Stimulated activated CD8-positive, alpha-beta memory T cell treated with anti-CD3 and anti-CD28 coated beads, Interleukin-2, amount 100 ng/mL, for 48 hours (primary cell): ENCODE data around the gene AGPS.

Experiments
- DNase-seq, 2 donors: peaks; one replicate each; pipeline ENCODE4 v3.0.0-alpha.2; 2020; ENCODE audit warnings: low read depth in 2 of 2

The AGPS gene

DNA sequence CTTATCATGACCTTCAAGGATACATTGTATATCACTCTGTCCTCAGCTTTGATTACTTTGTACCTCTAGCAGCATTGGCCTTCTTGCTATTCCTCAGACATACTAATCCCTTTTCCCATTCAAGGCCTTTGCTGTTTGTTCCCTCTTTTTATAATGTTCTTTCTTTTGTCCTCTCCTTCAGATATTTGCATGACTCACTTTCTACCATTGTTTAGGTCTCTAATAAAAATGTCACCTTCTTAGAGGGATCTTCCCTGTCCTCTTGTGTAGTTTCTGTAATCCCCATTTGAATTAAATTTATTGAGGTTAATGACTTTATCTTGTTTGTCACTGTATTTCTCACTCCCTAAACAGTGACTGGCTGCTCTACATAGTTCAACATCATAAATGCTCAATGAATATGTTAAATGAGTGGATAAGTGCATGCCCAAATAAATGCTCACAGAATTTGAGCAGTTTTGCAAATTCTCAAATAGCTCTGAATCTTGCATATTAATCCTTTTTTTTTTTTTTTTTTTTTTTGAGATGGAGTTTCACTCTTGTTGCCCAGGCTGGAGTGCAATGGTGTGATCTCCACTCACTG, 135.9 kb downstream of the AGPS start:
- DNase-seq = no peak

DNA sequence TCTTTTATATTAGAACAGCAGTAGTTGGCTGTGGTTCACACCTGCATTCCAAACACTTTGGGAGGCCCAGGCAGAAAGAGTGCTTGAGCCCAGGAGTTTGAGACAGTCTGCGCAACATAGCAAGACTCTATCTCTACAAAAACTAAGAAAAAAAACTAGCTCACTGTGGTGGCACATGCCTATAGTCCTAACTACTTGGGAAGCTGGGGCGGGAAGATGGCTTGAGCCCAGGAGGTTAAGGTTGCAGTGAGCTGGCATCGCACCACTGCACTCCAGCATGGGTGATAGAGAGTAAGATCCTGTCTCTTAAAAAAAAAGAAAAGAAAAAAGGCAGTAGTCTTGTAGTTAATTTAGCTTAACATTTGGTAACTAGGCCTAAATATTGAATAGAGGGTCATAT, 136.6 kb downstream of the AGPS start:
- no peak for DNase-seq

DNA sequence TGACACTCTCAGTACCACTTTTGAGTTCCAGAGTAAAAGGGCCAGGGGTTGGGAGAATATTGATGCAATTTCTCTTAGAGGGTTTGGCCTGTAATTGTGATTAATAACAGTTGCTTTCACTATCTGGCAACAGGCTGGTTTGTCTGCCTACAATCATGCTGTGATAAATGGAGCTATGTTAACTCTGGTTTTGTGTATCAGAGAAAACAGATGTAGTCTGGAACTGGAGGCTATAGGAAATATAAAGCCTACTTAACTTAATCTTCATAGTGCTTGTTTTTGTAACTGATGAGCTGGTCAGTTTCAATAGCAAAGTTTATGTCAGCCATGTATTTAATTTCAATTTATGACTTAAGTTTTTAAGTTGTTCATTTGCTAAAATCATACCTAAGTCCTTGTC, 138.0 kb downstream of the AGPS start:
- DNase-seq = no peak

- DNase-seq = no peak
Measured at GRCh38 chr2:177531706-177532105, 139.1 kb downstream of the AGPS start.

DNA sequence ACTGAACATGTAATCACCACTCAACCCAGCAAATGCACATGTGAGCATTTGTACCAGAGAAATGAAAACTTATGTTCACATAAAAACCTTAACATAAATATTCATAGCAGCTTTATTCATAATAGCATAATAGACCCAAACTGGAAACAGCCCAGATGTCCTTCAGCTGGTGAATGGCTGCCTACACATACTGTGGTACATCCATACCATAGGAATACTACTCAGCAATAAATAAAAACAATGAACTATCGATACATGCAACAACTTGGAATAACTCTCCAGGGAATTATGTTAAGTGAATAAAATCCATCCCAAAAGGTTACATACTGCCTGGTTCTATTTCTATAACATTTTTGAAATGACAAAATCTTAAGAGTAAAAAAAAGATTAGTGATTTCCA, 140.0 kb downstream of the AGPS start:
- DNase-seq = no peak

DNA sequence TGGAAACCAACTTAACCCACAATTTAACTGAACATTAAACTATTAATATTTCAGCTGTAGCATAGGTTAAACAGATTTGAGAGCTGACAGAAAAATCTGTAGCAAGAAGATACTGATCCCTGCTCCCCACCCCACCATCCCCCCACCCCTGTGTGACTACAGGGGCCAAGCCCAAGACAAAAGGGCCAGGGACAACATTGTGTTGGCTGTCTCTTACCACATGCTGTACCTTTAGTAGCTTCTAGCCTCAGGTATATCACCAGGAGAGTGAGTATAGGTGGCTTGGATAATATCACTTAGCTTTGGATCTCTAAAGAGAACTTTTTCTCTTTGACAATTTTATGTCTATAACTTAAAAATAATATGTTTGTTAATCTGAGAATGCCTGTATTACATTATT, 140.7 kb downstream of the AGPS start:
- DNase-seq = no peak

DNA sequence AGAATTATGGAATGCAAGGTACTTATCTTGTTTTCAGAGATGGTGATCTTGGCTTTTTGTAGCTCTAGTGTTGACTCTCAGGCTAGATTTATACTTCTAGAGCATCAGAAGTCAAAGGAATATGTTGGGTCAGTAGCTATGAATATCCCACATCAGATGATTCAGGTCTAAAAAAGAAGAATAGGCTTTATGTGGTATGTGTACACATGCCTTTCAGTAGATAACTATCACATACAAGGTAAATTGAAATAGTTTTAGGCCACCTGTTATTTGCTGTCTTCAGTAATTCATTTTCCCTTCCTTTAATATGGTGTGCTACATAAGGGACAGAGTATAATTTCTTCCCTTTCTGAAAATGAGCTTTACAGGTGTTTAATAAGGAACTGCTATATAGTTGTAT, 142.4 kb downstream of the AGPS start:
- DNase-seq = no peak

- DNase-seq = no peak
Measured at GRCh38 chr2:177535958-177536504, 143.5 kb downstream of the AGPS start.

DNA sequence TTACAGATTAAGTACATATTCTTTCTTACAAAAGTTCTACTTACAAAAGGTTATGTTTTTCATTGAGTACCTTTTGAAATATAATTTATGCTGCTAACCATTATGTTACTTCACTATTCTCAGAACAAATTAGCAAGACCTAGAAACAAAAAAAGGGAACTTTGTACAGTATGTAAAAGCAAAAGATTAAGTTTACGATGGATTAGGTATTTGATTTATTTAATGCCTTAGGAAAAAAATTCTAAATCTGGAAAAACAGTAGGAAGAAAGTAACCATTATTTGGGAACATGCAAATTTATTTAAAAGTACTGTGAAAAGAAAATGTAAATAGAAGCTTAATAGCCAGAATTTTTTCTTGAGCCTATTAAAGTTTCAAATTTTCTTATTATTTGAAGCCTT, 144.6 kb downstream of the AGPS start:
- DNase-seq = no peak

GRCh38 chr2:177537636-177538035, 145.1 kb downstream of the AGPS start:
- no peak for DNase-seq

- no peak for DNase-seq
Measured at GRCh38 chr2:177538323-177538722, 145.8 kb downstream of the AGPS start.

DNA sequence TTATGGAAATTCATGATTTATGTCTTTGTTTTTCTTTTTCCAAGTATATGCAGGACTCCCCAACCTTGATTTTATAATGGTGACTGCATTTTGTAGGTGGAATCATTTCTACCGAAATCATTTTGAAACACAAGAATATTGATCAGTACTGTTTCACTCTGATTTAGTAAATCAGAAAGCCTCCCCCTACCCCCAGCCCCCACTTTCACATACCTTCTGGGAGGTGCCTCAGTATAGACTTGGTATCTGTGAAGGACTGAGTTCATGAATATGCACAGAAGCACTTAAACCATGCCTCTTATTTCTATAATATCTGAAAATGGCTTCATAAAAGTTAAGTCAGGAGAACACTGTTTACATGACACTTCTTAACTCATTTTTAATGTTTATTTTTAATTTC, 147.7 kb downstream of the AGPS start:
- DNase-seq = no peak

- DNase-seq = no peak
Measured at GRCh38 chr2:177541258-177541991, 148.9 kb downstream of the AGPS start.

DNA sequence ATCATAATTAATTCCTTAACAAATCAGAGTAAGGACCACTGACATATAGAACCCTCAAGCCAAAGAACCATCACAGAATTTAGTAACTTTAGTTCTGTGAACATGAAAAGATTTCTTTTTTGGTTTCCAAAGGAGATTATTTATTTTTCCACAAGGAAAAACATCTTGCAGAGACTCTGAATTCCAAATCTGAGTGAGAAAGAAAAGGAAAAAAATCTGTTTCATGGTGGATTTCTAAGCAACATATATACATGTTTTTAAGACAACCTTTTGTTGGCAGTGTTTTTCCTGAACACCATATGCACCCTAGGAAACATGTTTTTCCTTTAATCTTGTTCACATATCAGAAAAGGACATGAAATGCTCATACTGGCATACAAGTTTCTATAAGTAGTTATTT, 149.8 kb downstream of the AGPS start:
- DNase-seq = no peak

DNA sequence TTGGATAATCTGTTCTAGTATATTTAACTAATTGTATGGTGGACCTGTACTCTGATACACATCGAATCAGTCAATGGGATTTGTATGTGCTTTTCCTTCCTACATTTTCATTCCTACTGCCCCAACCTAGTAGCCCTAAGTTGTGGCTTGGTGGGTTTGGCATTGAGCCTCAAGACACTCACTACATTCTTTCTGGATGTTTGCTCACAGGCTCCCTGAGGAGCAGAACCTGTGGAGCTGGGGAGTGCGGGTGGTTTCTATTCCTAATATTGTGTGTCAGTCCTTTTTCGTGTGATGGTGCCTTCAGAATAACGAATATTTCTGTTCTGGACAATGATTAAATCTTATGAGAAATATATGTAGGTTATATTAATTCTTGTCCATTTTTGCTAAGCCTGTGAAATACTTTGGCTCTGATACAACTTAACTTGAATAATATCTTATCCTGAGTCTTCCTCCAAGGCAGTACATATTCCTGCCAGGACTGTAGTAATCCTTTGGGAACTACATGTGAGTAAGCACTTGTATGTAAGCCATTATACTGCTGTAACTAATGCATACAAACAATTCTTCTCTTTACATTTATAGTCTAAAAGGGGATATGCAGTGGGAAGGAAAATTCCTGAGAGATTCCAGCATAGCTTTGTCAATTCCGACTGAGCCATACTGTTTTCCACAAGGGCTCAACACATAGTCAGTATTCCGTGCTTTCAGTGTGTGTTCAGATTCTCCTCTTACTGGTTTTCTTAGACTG, 150.6 kb downstream of the AGPS start:
- no peak for DNase-seq

- DNase-seq = no peak
Measured at GRCh38 chr2:177545143-177545542, 152.6 kb downstream of the AGPS start.

- no peak for DNase-seq
Measured at GRCh38 chr2:177545981-177546585, 153.5 kb downstream of the AGPS start.

- no peak for DNase-seq
Measured at GRCh38 chr2:177547122-177547521, 154.5 kb downstream of the AGPS start.

DNA sequence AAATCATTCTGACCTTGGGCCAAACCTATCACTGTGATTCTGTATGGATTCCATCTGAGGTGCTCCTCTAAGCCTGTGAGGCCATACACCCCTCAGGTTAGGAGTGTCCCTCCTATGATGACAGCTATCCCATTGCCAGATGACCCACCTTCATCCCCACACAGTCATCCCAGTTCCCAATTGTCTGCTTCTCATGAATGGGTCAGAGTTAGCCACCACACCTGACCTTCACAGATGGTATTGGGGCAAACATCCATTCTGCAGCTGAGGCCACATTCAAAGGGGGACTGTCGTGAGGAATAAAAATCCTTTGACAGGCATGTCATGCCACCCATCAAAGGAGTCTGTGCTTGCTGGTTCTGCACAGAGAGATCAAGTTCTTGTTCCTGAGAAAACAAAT, 155.2 kb downstream of the AGPS start:
- DNase-seq = no peak

DNA sequence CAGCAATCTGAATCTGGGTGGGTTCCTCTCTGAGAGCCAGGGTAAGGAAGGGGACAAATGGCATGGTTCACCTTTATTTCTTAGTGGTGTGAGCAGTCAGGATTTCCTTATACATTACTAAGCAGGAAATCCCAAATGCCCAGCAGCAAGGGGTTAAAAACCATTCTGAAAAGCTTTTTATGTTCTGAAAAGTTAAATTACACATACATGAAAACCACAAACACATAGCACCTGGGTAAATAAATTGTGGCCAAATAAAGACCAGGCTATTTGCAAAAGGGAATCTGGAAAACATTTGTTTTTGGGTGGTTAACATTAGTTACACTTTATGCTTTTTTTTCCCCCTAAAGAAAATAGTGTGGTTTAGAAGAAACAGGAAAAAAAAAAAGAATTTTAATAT, 156.1 kb downstream of the AGPS start:
- DNase-seq = no peak

DNA sequence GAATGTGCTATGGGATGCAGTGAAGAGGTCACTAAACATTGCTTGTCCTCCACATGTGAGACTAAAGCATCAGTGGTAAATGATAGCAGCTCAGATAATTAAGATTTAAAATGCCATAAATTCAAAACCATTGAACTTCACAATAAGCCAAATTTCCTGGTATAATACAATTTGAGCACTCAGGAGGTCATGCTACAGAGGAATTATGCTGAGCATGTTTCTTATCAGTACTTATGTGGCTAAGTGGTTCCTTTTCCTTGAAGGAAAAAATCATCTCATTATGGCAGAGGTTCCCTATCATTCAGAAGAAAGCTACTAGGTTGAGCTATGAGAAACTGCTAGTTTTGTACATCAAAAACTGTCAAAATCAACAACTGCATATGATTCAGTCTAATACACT, 156.6 kb downstream of the AGPS start:
- DNase-seq = no peak
